ENCODE measurements around the gene RHO.

DNA sequence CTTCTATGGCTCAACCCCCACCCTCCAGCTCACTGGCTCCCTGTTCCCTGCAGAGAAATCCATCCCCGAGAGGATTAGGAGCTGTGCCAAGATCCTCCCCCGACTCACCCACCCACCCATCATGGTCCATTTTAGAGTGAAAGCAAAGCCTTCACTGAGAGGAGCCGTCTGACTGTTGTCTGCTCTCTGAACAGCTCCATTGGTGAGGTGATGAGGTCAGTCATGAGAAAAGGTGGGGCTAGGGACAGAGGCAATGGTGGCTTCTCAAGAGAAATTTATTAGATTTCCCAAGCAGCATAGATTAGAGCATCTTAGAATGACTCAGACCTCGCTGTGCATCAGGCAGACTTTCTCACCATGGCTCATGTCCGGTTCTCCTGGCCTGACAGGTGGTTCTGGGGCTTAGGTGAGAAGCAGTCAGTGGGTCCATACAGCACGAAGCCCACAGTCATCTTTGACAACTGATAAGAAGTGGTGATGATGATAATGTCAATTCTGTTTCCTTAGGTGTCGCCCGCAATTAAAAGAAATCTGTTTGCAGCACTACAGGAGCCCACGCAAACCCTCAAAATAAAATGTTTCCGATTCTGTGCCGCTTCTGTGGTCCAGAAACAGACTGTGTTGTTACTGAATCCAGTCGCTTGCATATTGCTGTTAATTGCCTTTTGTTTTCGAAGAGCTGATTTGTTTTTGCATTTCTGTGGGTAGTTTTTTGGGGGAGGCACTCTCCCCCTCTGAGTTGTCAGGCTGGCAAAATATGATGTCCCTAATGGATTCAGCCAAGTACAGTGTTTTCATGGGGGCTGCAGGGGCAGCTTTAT, 24.8 kb upstream of the RHO start:
- no peak for TF ChIP-seq EZH2 (IDR thresholded peaks at IDR 0.05; ENCODE audit: borderline replicate concordance)
- no peak for TF ChIP-seq CTCF (IDR thresholded peaks at IDR 0.05; ENCODE audit: poor library complexity)
